Choroid plexus epithelial cell (primary cell): ENCODE data around the gene TUT7.

Source experiments
- DNase-seq: peaks from one replicate; pipeline ENCODE4 v3.0.0-alpha.2; 2010; ENCODE audit warnings: low read depth
- H3K4me3 ChIP-seq: 2 replicates; pipeline ENCODE4 v1.5.1; 2011; ENCODE audit warnings: low read depth, mild to moderate bottlenecking, control low read depth, low read length, moderate library complexity
- TF ChIP-seq, protein P1 (sequence below): conservative IDR thresholded peaks from 2 replicates; pipeline ENCODE4 v1.5.1; 2011; ENCODE audit warnings: low read depth, mild to moderate bottlenecking, control low read depth, inconsistent platforms, low read length, moderate library complexity

TUT7 gene

GRCh38 chr9:86279839-86280238 is 74.4 kb downstream of the TUT7 start:
- TF ChIP-seq, protein P1, sequence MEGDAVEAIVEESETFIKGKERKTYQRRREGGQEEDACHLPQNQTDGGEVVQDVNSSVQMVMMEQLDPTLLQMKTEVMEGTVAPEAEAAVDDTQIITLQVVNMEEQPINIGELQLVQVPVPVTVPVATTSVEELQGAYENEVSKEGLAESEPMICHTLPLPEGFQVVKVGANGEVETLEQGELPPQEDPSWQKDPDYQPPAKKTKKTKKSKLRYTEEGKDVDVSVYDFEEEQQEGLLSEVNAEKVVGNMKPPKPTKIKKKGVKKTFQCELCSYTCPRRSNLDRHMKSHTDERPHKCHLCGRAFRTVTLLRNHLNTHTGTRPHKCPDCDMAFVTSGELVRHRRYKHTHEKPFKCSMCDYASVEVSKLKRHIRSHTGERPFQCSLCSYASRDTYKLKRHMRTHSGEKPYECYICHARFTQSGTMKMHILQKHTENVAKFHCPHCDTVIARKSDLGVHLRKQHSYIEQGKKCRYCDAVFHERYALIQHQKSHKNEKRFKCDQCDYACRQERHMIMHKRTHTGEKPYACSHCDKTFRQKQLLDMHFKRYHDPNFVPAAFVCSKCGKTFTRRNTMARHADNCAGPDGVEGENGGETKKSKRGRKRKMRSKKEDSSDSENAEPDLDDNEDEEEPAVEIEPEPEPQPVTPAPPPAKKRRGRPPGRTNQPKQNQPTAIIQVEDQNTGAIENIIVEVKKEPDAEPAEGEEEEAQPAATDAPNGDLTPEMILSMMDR: no peak
- DNase-seq: peak; percentile 31
- no peak overlapping the region for H3K4me3 ChIP-seq

DNA sequence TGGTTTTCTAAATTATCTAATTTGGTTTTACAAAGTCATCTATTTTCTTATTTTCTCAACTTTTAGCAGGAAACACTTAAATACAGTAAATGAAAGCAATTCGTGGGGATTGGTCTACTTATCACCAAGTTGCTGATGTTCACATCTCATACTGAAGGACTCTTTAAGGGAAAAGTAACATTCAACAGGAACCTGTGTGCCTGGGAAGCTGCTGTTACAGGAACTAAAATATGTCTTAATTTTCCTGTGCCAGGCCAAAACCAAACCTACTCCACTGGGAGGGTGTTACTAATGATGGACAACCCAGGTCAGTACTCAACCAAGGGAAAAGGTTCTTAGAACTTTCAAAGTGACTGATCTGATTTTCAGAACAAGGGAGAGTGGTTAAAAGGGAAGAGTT is 77.1 kb downstream of the TUT7 start:
- TF ChIP-seq, protein P1: no peak
- no peak overlapping the region for H3K4me3 ChIP-seq
- no peak for DNase-seq

- DNase-seq: peak; percentile 52
- no peak overlapping the region for H3K4me3 ChIP-seq
- TF ChIP-seq, protein P1: peak; percentile 58
Observed at GRCh38 chr9:86275962-86276361, 78.2 kb downstream of the TUT7 start.

GRCh38 chr9:86274821-86275643 is 79.2 kb downstream of the TUT7 start:
- DNase-seq: no peak
- no peak overlapping the region for H3K4me3 ChIP-seq
- TF ChIP-seq, protein P1: no peak

- H3K4me3 ChIP-seq: no peak overlapping the region
- no peak for DNase-seq
- TF ChIP-seq, protein P1: no peak
Observed at GRCh38 chr9:86272221-86272620, 82.0 kb downstream of the TUT7 start.

DNA sequence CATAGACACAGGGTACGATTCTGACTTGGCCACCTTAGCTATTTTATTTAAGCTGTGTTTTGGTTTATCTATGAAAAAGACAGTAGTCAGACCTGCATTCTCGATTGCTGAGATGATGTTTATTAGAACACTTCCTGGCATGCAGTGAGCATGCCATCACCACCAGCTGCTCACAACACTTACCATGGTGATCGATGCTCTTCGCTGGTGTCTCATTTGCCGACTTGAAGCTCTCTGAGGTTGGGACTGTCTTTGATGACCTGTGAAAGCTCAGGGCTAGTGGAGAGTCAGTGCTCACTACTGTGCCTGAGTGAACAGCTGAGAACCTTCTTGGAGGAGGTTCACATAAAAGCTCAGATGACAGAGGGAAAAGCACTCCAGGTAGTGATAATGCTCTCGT is 90.3 kb downstream of the TUT7 start:
- no peak overlapping the region for H3K4me3 ChIP-seq
- no peak for DNase-seq
- TF ChIP-seq, protein P1: no peak

- TF ChIP-seq, protein P1: no peak
- no peak overlapping the region for H3K4me3 ChIP-seq
- DNase-seq: no peak
Observed at GRCh38 chr9:86262492-86262891, 91.7 kb downstream of the TUT7 start.
